HG02884 (cell line): ENCODE measurements around the gene QARS1.

ENCODE experiments used
- ATAC-seq: cut with Tn5 transposase; IDR thresholded peaks from one replicate; pipeline ENCODE4 v1.9.1; 2021; ENCODE audit warnings: mild to moderate bottlenecking, moderate library complexity; ENCODE audit not compliant: unreplicated experiment

QARS1 gene

DNA sequence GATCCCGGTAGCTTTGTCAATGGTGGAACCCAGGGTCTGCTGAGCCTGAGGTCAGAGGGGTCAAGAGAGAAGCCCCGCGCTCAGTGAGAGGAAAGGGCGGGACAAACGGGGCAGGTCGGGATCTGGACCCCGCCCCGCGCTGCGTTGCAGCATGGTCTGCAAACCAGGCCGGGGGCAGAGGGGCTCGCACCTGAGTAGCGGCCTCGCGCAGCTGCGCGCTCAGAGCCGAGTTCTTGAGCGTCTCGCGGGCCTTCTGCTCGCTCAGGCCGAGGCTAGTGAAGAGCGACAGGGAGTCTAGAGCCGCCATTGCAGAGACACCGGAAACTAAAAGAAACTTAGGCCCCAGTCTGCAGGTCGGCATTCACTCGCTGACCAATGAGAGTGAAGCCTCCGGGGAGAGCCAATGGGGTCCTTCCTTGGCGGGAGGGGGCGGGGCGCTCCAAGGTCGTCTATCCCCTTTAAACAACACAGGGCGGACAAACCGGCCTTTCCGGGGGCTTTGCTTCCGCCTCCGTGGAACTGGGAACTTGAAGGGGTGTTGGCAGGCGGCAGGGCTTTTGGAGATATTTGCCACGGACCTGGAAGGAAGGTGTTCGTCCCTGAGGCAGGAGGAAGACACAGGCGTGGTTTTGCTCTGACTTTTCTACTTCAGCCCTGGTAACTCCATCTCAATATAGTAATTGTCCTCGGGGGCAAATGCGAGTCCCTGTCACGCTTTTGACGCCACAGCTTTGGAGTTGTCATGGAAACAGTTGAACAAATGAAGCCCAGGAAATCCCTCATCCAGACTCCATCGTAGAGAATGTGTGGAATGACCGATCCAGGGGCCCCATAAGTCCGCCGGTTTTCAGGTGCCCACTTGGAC, at the start of gene QARS1:
Gene QARS1 (minus strand): TSS at position 331 of the 865 bp plus-strand sequence. CDS start 24 bp downstream, at position 307.
- peak; percentile 81 for ATAC-seq

DNA sequence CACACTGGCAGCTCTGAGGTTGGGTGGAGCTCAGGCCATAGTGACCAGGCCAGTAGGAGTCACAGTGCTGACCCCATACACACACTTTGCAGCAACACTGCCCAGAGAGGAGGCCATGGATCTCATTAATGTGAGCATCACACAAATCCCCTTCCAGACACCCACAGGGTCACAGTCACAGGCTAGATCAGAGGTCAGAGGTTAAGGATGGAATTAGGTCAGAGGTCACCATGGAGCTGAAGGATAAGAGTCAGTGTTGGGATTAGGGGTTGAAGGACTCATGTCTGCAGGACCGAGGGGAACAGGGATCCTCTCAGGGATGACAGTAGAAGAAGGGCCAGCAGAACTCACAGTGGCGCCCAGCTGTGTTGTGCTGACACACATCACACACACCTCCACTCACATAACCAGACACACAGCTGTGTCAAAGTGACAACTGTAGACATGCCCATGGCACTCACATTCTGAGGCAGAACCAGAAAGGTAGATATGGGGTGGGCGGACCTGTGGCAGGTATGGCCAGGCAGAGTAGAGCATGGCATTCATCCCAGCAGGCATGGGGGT, 48.9 kb upstream of the QARS1 start:
- ATAC-seq, result no peak

DNA sequence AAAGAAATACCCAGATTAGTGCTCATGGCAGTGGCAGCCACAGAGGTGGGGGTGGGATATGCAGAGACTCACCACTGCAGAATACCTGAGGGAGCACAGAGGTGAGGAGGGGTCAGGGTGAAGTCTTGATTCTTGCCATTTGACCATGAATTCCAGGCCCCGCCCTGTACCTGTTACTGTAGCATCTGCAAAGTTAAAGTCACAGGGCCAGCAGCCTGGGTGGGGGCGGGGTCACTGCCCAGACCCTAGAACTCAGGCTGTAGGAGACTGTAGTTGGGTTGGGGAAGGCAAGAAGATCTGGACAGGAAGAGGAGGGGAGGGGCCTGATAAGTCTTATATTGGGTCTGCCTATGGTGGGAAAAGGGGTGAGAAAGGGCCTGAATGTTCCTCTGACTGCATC, 47.1 kb upstream of the QARS1 start:
- ATAC-seq, result no peak

DNA sequence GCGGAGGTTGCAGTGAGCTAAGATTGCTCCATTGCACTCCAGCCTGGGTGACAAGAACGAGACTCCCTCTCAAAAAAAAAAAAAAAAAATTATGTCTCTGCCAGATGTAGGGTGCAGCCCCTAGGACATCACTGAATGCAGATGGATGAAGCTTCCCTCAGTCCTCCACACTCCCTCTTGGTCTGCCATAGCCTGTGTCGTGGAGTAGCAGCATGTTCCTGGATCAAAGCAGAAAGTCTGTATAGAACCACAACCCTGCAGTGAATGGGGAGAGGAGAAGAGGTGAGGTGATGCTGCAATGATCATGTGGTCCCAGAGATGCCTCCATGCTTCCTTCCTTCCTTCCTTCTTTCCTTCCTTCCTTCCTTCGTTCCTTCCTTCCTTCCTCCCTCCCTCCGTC, 43.6 kb upstream of the QARS1 start:
- ATAC-seq, result no peak

DNA sequence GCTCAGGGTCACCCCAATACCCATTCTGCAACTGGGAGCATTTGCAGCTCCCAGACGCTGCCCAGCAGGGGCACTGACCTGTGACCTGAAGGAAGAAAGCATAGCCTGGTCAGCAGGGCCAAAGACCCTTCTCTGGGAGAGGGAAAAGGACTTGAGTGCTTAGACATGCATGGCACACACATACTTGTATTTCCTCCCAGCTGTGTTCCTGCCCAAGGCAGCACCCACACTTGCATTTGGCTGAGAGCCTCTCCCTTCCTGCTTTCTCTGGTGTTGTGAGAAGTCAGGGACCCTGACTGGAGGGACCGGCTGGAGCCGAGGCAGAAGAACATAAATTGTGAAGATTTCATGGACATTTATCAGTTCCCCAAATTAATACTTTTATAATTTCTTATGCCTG, 35.5 kb upstream of the QARS1 start:
- ATAC-seq, result no peak

DNA sequence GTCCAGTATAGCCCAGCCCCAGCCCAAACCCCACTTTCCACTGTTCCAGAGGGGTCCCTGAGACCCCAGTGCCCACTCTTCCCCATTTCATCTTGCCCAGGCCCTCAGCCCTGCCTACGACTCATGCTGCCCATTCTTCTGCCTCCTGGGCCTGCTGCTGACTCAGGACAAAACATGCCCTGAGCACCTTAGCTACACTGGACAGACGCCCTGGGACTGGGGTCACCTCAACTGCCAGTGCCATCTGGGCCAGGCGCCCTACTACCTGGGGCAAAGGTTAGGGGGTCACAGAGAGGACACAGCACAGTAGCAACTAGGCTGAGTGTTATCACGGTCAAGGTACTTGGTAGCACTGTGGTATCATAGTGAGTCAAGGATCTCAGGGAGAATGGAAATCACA, 30.9 kb upstream of the QARS1 start:
- no peak for ATAC-seq

DNA sequence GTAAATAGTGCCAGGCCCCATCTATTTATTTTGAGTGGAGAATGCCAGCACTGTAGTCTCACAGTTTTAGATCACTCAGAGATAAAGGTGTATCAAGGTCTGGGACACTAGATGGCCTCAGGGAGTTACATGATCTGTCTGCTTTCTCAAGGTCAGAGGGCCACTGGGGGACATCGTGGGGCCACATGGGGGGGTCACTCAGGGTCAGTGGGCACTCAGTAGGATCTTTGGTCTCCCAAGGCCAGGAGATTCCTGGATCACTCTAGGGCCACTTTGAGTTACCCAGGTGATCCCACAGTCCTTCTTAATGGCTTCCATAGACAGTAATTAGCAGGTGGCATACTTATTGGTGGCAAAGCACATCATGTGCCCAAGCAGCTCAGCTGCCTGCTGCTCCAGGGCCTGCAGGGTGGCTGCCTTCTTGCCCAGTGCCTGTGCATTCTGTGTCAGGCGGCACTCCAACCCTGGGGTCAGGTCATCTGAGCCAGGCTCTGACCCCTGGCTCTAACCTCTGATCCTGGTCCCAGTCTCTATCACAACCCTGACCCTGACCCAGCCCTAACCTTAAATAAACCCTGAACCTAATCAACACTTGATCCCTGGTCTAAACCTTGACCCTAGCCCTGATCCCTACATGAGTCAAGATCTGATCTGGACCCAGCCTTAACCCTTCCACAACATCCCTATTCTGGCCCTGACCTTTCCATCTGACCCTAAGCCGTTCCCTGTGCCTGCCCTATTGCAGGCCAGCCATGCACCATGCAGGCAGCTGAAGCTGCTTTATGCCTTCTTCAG, 30.1 kb upstream of the QARS1 start:
- ATAC-seq, result no peak

DNA sequence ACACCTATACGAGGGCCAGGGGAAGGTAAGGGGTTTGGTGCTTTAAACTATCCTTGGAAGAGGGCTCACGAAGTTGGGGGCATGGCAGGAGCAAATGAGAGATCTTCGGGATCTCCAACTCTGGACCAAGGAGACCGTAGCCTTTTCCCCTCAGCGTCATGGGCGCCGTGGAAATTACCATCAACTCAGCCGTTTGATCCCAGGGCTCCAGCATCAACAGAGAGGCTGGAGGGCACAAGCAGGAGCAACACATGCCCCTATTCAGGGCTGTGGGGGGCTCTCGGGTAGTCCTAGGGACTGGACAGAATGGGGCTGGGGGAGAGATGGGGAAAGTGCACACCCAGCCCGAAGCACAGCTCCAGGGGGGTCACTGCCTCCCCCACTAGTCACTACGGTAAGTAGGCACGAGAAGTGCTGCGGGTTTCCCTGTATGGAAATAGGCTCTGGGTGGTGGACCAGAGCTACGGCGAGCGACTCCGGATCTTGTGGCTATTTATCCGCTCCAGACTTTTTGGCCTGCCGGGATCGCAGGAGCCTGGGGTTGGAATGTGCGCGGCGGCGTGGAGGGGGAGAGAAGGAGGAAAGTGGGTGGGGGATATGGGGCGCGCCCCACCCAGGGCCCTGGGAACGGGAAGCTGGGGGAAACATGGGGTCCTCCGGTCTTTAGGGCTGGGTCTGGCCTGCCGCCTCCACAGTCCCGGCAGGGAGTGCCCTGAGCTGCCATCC, 28.8 kb upstream of the QARS1 start:
- no peak for ATAC-seq

DNA sequence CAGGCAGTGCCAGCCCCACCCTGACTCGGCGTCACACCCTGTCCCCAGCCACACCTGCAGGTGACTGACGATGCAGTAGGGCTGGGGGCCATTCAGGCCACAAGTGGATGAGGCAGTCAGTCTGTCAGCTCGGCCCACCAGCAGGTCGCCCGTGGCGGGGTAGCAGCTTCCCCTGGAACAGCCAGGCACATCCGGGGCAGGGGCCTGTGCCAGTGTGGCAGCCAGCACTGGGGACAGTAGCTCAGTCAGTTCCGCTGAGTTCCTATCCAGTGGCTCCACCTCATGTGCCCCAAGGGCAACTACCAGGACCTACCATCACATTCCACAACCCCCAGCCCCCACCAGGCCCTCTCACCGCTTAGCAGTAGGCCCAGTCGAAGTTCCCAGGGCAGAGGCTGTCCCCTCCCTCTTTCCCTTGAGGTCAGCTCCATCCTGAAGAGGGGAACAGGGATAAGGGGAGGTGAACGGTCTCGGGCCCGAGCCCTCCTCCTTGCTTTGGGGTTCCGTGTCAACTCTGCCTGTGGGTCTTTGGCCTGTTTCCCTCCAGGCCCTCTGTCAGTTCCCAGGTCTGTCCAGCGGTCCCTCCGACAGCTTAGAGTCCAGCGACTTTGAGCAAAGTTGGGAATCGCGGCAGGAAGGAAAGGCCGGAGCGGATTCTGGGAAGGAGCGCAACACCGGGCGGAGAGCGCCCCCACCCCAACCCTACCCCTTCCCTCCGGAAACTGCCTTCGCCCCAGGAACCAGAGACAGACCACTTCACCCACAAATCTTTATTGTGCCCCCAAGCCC, 28.1 kb upstream of the QARS1 start, which contains the start of gene LAMB2:
Gene LAMB2 (minus strand): TSS at position 614 of the 789 bp plus-strand sequence. CDS start 183 bp downstream, at position 431.
- ATAC-seq, result no peak

DNA sequence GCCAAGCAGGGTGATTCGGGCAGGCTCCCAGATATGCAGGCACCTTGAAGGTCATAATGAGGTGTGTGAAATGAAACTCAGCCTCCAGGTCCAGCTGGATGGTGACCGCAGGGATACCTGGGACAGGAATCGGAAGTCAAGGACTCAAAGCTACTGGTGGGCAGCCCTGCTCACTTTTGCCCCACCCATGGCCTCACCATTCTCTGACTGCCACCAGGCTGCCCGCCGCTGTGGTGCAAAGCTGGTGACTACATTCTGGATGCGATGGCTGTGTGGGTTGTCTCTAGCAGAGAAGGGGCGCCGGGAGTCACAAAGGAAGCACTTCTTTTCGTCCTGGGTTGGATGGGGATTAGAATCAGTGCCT, 27.5 kb upstream of the QARS1 start:
- ATAC-seq, result no peak

DNA sequence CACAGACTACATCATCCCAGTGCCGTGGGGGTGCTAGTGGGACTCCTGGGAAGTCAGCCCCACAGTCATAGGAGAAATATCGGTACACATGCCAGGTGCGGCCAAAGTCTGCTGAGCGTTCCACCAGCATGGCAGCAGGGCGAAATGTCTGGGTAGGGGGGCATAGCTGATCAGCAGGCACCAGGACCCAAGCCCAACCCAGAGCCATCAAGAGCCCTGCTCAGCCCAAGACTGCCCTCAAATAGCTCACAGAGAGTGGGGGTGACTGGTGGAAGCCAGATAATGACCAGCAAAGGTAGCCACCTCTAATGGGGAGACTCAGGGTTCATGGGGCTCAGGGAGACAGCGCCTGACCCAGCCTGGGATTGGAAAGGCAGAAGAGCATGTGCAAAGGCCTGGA, 27.0 kb upstream of the QARS1 start:
- no peak for ATAC-seq

DNA sequence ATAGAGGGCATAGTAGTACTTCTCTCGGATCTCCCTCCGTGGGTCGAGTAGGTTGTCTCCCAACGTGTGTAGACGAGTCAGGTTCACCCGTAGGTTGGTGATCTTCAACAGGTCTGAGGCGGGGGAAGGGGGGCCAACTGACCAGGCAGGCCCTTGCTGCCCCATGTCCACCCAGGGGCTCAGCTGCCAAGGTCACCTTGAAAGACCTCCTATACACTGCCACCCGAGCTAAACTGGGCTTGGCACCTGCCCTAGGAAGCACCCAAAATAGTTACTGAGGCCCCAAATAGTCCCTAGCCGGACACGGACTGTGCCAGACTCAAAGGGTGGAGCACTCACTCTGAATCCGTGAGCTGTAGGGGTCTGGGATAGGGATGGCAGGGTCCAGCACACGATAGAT, 26.5 kb upstream of the QARS1 start:
- ATAC-seq, result no peak

DNA sequence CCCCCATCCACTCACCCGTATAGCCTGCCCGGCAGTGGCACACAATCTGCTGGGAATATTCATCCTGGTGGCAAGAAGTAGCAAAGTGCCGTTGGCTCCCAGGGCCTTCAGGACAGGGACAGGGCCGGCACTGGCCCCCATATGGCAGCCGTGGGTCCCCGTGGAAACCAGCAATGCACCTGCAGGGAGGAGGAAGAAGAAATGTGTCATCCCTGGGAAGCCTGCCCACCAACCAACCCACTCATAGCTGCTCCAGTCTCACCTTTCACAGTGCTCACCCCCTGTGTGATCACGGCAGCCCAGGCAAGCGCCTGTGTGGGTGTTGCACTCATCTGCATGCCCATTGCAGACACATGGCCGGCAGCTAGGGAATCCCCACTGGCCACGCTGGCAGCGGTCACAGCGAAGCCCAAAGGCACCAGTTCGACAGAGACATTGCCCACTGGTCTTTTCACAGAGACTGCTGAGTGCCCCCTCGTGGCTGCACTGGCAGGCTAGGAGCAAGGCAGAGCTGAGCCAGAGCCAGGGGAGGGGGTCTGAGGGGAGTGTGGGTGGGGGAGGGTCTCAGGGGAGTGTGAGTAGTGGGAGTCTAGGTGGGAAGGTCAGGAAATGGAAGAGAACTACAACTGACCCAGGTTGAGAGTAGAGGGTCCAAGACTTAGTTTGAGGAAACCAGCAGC, 20.6 kb upstream of the QARS1 start:
- ATAC-seq, result no peak

DNA sequence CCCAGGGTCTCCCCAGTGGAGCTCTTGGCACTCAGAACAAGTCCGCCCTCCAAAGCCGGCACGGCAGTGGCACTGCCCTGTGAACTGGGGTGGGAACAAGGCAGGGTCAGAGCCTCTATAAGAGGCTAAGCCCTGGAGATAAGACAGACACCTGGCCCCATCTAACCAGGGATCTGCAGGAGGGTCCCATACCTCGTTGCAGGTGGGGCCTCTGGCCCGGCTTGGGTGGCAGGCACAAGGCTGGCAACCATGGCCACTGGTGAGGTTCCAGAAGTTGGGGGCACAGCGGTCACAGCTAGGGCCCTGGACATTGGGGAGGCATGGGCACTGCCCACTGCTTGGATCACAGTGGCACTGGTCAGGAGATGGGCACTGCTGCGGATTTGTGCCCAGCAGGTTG, 19.6 kb upstream of the QARS1 start:
- ATAC-seq, result no peak

DNA sequence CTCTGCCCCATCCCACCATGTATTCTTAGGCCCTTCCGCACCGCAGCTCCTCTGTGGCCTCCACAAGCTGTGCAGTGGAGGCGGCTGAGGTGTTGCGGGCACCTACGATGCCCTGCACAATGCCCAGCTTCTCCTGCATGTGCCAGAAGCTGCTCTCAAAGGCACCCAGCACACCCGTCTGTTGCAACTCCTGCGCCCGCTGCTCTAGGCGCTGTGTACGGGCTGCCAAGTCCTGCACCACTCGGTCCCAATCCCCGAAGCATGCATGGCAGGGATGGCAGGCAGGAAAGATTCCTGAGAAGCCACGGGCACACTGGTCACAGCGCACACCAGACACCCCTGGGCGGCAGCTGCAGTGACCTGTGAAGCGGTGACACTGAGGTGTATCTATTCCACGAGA, 19.1 kb upstream of the QARS1 start:
- ATAC-seq, result no peak

DNA sequence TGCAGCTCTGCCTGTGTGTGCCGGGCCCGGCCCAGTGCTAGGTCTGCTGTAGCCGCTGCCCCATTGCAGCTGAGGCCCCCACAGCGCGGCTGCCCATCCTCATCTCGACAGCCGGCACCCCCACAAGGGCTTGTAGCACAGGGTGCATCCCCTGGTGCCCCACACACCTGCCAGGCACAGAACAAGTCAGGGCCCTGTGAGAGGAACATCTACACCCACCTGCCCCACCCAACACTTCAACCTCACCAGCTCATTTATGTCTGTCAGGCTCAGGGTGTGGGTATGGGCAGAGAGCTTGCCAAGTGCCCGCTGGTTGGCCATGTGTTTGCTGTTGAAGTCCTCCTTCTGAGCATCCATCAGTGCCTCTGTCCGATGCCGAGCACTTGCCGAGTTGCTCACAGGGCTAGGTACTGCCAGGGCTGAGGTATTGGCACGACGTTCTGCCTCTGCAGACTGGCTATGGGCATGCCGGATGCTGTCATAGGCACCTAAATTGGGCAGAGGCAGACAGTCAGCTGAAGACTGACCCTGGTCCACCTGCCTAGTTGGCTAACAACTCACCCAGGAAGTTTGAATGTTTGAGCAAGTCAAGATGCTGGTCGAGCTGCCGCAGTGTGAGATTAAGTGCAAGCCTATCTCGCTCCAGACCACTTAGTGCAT, 18.5 kb upstream of the QARS1 start:
- no peak for ATAC-seq

DNA sequence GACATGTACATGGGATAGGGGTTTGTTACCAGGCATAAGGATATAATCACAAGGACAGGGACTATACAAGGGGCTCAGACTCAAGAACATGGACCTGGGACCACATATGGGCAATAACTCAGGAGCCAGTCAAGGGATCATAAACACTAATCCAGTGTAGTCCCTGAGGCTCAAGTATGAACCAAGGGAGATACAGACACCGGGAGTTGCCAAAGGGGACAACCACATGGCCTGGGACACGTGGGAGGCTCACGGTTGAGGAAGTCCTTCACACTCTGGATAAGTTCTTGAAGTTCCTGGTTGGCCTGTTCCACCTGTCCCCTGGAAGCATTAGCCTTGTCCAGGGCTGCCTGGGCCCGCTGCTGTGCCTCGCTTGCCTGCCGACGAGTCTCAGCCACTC, 17.9 kb upstream of the QARS1 start:
- no peak for ATAC-seq

DNA sequence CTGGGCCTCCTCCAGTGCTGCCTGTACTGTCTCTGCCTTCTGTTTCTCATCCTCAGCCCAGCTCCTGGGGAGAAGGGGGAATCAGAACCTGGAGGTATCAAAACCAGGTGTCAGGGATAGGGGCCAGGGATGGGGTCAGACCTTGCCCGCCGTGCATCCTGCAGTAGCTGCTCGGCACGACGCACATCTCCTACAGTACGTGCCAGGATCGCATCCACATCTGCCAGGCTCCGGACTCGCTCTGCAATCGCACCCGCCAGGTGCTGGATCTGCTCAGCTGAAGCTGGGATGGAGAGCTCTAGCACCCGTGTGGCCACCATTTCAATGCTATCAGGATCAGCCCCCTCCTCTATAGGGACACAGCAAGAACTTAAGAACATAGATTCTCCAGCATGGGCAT, 17.5 kb upstream of the QARS1 start:
- no peak for ATAC-seq

DNA sequence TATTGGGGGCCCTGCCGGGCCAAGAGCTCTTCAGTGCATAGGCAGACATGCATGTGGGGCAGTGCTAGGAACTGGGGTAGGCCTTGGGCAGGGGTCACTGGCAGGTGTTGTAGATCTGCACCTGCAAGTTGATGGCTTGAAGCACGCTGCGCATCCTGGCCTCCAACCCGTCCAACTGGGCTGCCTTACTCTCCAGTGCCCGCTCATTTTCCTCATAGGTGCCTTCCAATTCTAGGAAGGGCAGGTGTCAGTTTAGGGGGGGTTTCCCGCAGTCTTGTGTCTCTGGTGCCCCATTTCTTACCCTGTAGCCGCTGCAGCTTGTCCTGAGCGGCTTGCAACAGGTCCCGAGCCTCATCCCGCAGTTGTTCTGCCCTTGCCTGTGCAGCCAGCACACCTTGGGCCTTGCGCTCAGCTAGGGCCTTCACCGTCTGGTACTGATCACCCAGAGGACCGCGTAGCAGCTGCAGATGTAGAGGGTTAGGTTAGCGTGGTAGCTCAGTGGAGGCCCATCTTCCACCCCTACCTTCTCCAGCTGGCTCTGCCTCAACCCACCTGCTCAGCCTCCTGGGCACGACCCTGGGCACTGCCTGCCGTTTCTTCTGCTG, 16.7 kb upstream of the QARS1 start:
- ATAC-seq, result peak; percentile 3
